Neural cell (in vitro differentiated cells): ENCODE results near the gene ACACA. TPM values are rescaled to one million over a fixed set of nuclear protein-coding genes. Genes with fewer than 3 reads are reported as not detected.

Source experiments
- H2AFZ ChIP-seq: fragments of 200-600, 300-800 bp; sonication (generic), shearing (Covaris generic); 2 replicates; pipeline ENCODE4 v1.6.0; 2014; ENCODE audit warnings: low read depth, mild to moderate bottlenecking, antibody characterized with exemption, low read length, moderate library complexity
- H3F3A ChIP-seq: fragments of 200-600 bp; shearing (Covaris generic); 2 replicates; pipeline ENCODE4 v1.6.1; 2016; ENCODE audit warnings: mild to moderate bottlenecking, moderate library complexity, mixed read lengths, antibody characterized with exemption, low read length; ENCODE audit not compliant: insufficient read depth, poor library complexity, severe bottlenecking
- H3K27ac ChIP-seq: fragments of 200-600, 300-800 bp; sonication (generic), shearing (Covaris generic); 2 replicates; pipeline ENCODE4 v1.5.1; 2014; ENCODE audit warnings: mild to moderate bottlenecking, low read length, moderate library complexity
- H3K27me3 ChIP-seq: fragments of 300-800, 200-600 bp; sonication (generic), shearing (Covaris generic); 2 replicates; pipeline ENCODE4 v1.6.0; 2014; ENCODE audit warnings: mild to moderate bottlenecking, low read depth, low read length, moderate library complexity; ENCODE audit not compliant: insufficient read depth
- H3K36me3 ChIP-seq: fragments of 300-800, 200-600 bp; sonication (generic), shearing (Covaris generic); 2 replicates; pipeline ENCODE4 v1.5.1; 2014; ENCODE audit warnings: mild to moderate bottlenecking, antibody characterized with exemption, low read length, moderate library complexity; ENCODE audit not compliant: insufficient read depth
- H3K4me2 ChIP-seq: fragments of 300-800, 200-600 bp; sonication (generic), shearing (Covaris generic); 2 replicates; pipeline ENCODE4 v1.6.0; 2014; ENCODE audit warnings: mild to moderate bottlenecking, low read length
- H3K4me3 ChIP-seq: fragments of 300-800, 200-600 bp; sonication (generic), shearing (Covaris generic); 2 replicates; pipeline ENCODE4 v1.5.1; 2014; ENCODE audit warnings: mild to moderate bottlenecking, low read length, moderate library complexity
- H3K79me2 ChIP-seq: fragments of 200-600 bp; shearing (Covaris generic); replicated peaks from 2 replicates; pipeline ENCODE4 v1.6.0; 2014; ENCODE audit warnings: mild to moderate bottlenecking, low read length, moderate library complexity; ENCODE audit not compliant: insufficient read depth
- H3K9ac ChIP-seq: fragments of 300-800, 200-600 bp; sonication (generic), shearing (Covaris generic); 2 replicates; pipeline ENCODE4 v1.6.1; 2016; ENCODE audit warnings: mild to moderate bottlenecking, low read length, mixed read lengths
- H3K9me2 ChIP-seq: fragments of 200-600 bp; shearing (Covaris generic); 2 replicates; pipeline ENCODE4 v1.6.1; 2016; ENCODE audit warnings: mild to moderate bottlenecking, low read length, mixed read lengths; ENCODE audit not compliant: insufficient read depth
- H3K9me3 ChIP-seq: fragments of 200-600, 300-800 bp; sonication (generic), shearing (Covaris generic); 2 replicates; pipeline ENCODE4 v1.6.1; 2016; ENCODE audit warnings: mild to moderate bottlenecking, mixed run types, low read length, moderate library complexity, mixed read lengths
- H4K20me1 ChIP-seq: fragments of 200-600 bp; shearing (Covaris generic); 2 replicates; pipeline ENCODE4 v1.6.1; 2016; ENCODE audit warnings: mild to moderate bottlenecking, mixed run types; ENCODE audit not compliant: insufficient read depth
- CTCF ChIP-seq: fragments of 450-650 bp; IDR thresholded peaks from 2 replicates; pipeline ENCODE4 v1.5.1; 2014; ENCODE audit warnings: antibody characterized with exemption, mild to moderate bottlenecking, moderate library complexity; ENCODE audit not compliant: poor library complexity, severe bottlenecking
- EP300 ChIP-seq: fragments of 450-650 bp; conservative IDR thresholded peaks from 2 replicates; pipeline ENCODE4 v1.6.1; 2014; ENCODE audit warnings: antibody characterized with exemption, mild to moderate bottlenecking, moderate library complexity; ENCODE audit not compliant: poor library complexity, severe bottlenecking
- EZH2 ChIP-seq: fragments of 200-600, 300-800 bp; shearing (Covaris generic), sonication (generic); IDR thresholded peaks from 2 replicates; pipeline ENCODE4 v1.6.1; 2014; ENCODE audit warnings: antibody characterized with exemption, low read length, borderline replicate concordance, mild to moderate bottlenecking; ENCODE audit not compliant: insufficient read depth, poor library complexity, severe bottlenecking
- MXI1 ChIP-seq: fragments of 450-650 bp; conservative IDR thresholded peaks from 2 replicates; pipeline ENCODE4 v1.6.1; 2014; ENCODE audit warnings: antibody characterized with exemption, mild to moderate bottlenecking; ENCODE audit not compliant: poor library complexity, severe bottlenecking
- POLR2AphosphoS5 ChIP-seq: IDR thresholded peaks from 2 replicates; pipeline ENCODE4 v1.6.1; 2012
- RAD21 ChIP-seq: fragments of 450-650 bp; conservative IDR thresholded peaks from 2 replicates; pipeline ENCODE4 v1.6.1; 2014; ENCODE audit warnings: antibody characterized with exemption, mild to moderate bottlenecking, moderate library complexity
- REST ChIP-seq: IDR thresholded peaks from 2 replicates; pipeline ENCODE4 v1.6.1; 2012; ENCODE audit warnings: borderline replicate concordance
- SMC3 ChIP-seq: fragments of 450-650 bp; conservative IDR thresholded peaks from 2 replicates; pipeline ENCODE4 v1.6.1; 2014; ENCODE audit warnings: antibody characterized with exemption, mild to moderate bottlenecking, moderate library complexity; ENCODE audit not compliant: poor library complexity
- TAF1 ChIP-seq: IDR thresholded peaks from 2 replicates; pipeline ENCODE4 v1.6.1; 2012; ENCODE audit warnings: low read depth
- polyA minus RNA-seq: library from RNA; depleted of rRNA, polyadenylated mRNA; stranded (reverse); fragments of >200 nt; gene quantifications from 2 replicates; pipeline ENCODE4 v1.2.3, GENCODE V29; 2014
- polyA plus RNA-seq: library from polyadenylated mRNA; depleted of rRNA; stranded (reverse); fragments of >200 nt; gene quantifications from 2 replicates; pipeline ENCODE4 v1.2.3, GENCODE V29; 2014

ACACA gene
- polyA plus RNA-seq, result 38.4 and 41.7 TPM in 2 replicates
- polyA minus RNA-seq, result 103 and 119 TPM in 2 replicates

GRCh38 chr17:37406635-37407461 is at the start of gene ACACA, which contains the start of gene TADA2A:
Gene ACACA, minus strand, starts transcription at chr17:37406836. Its CDS starts 537 bp downstream, at chr17:37406299.
Gene TADA2A, plus strand, starts transcription at chr17:37406886. Its CDS starts 4,480 bp downstream, at chr17:37411366.
- Histone ChIP-seq H3K27ac (peak within 1 kb of the TSS; percentile 70), H2AFZ (peak within 1 kb of the TSS; percentile 77), H3K79me2 (peaks cover 5% of the 10 kb centered on the region)

DNA sequence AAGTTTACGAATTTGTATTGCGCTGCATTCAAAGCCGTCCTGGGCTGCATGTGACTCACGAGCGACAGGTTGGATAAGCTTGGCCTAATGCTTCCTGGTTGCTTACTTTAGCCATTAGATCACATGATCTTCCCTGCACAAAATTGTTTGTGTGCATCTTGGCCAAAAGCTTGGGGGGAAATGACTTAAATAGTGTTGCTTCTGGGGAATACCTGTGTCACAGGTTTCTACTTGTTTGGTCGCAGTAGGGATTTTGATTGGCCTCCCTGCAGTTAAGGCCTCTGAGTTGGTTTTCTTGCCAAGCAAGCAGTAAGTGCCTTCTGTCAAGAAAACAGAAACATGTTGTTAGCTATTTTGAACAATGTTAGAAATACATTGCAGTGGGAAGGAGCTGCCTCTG is 43.5 kb upstream of the ACACA start:
- H3K36me3 ChIP-seq, result peaks cover 9% of the 10 kb centered on the region
- no peak overlapping the region for H3K4me2 ChIP-seq
- H3F3A ChIP-seq, result no peaks in the 10 kb centered on the region
- H3K9me2 ChIP-seq, result no peaks in the 10 kb centered on the region
- H3K9me3 ChIP-seq, result no peaks in the 10 kb centered on the region
- no peak overlapping the region for H3K27ac ChIP-seq
- no peaks in the 10 kb centered on the region for H3K79me2 ChIP-seq
- H3K9ac ChIP-seq, result no peak overlapping the region
- H3K4me3 ChIP-seq, result no peak overlapping the region
- no peak overlapping the region for H2AFZ ChIP-seq
- H3K27me3 ChIP-seq, result no peaks in the 10 kb centered on the region
- no peaks in the 10 kb centered on the region for H4K20me1 ChIP-seq
- TF ChIP-seq CTCF (no peak), POLR2AphosphoS5 (no peak), SMC3 (no peak), TAF1 (no peak), MXI1 (no peak), REST (no peak), EZH2 (no peak), RAD21 (no peak), EP300 (no peak)

More at GRCh38 chr17:37406635-37407461, at the start of gene ACACA, which contains the start of gene TADA2A:
- no peaks in the 10 kb centered on the region for H4K20me1 ChIP-seq
- H3K4me2 ChIP-seq, result peak within 1 kb of the TSS; percentile 88
- no peak for TF ChIP-seq RAD21
- TF ChIP-seq POLR2AphosphoS5, result peak; percentile 60
- TF ChIP-seq CTCF, result peak; percentile 22
- peak; percentile 92 for TF ChIP-seq MXI1
- no peak for TF ChIP-seq TAF1
- no peak for TF ChIP-seq EZH2
- no peaks in the 10 kb centered on the region for H3K9me3 ChIP-seq
- H3K9ac ChIP-seq, result peak within 1 kb of the TSS; percentile 81
- no peaks in the 10 kb centered on the region for H3K9me2 ChIP-seq
- no peaks in the 10 kb centered on the region for H3K36me3 ChIP-seq
- H3K4me3 ChIP-seq, result peak within 1 kb of the TSS; percentile 95
- H3K27me3 ChIP-seq, result no peaks in the 10 kb centered on the region
- H3F3A ChIP-seq, result no peaks in the 10 kb centered on the region
